PFSK-1 (cell line): Measurements from ENCODE around the gene TMPRSS11A.

Experiments used
- FOXP2 ChIP-seq: optimal IDR thresholded peaks from 2 replicates; pipeline ENCODE3; 2011; ENCODE audit warnings: borderline replicate concordance, control low read depth, inconsistent platforms; ENCODE audit not compliant: insufficient read depth; ENCODE audit errors: extremely low read length, extremely low read depth
- POLR2AphosphoS5 ChIP-seq: IDR thresholded peaks from 2 replicates; pipeline ENCODE4 v1.6.1; 2012; ENCODE audit warnings: low read depth, mild to moderate bottlenecking, control low read depth, low read length, moderate library complexity
- REST ChIP-seq, 2 experiments: IDR thresholded peaks; 2 replicates each; pipeline versions ENCODE4 v1.6.1 to v1.8.0; 2011 to 2012; ENCODE audit warnings: low read depth in 2 of 2, low read length in 2 of 2, control low read depth in 1 of 2, inconsistent platforms in 1 of 2, mild to moderate bottlenecking in 1 of 2, moderate library complexity in 1 of 2; ENCODE audit not compliant: insufficient read depth in 1 of 2
- SIN3A ChIP-seq: IDR thresholded peaks from 2 replicates; pipeline ENCODE4 v1.6.1; 2012; ENCODE audit warnings: mild to moderate bottlenecking, low read length, moderate library complexity, borderline replicate concordance; ENCODE audit not compliant: insufficient read depth
- TAF1 ChIP-seq: IDR thresholded peaks from 2 replicates; pipeline ENCODE4 v1.6.1; 2012; ENCODE audit warnings: low read length, control low read depth, borderline replicate concordance; ENCODE audit not compliant: insufficient read depth

TMPRSS11A gene

GRCh38 chr4:67911638-67912037 is 51.7 kb downstream of the TMPRSS11A start:
- TF ChIP-seq REST (IDR thresholded peaks at IDR 0.05; ENCODE audit: insufficient read depth in 1 of 2, low read depth in 2 of 2, low read length in 2 of 2) (no peak), POLR2AphosphoS5 (no peak), TAF1 (no peak), SIN3A (no peak), FOXP2 (no peak)

GRCh38 chr4:67911141-67911540 is 52.2 kb downstream of the TMPRSS11A start:
- TF ChIP-seq REST (IDR thresholded peaks at IDR 0.05; ENCODE audit: insufficient read depth in 1 of 2, low read depth in 2 of 2, low read length in 2 of 2), result no peak
- TF ChIP-seq SIN3A, result no peak
- TF ChIP-seq TAF1, result no peak
- TF ChIP-seq FOXP2, result no peak
- TF ChIP-seq POLR2AphosphoS5, result no peak

DNA sequence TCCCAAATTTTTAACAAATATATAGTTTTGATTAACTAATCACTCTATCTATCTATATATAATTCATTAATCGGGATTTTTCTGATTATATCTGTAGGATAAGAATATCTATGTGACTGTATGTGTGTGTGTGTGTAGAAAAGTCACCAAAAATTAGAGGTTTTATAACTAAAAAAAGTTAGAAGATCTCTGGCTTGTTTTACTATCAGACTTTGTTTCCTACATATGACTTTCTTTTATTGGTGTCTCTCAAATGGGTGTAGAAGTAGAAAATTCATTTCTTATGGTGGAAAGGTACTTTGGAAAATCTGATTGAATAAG is 52.7 kb downstream of the TMPRSS11A start:
- TF ChIP-seq SIN3A (no peak), FOXP2 (no peak), TAF1 (no peak), REST (IDR thresholded peaks at IDR 0.05; ENCODE audit: insufficient read depth in 1 of 2, low read depth in 2 of 2, low read length in 2 of 2) (no peak), POLR2AphosphoS5 (no peak)

- TF ChIP-seq REST (IDR thresholded peaks at IDR 0.05; ENCODE audit: insufficient read depth in 1 of 2, low read depth in 2 of 2, low read length in 2 of 2) (no peak), FOXP2 (no peak), SIN3A (no peak), TAF1 (no peak), POLR2AphosphoS5 (no peak)
Measured at GRCh38 chr4:67909905-67910584, 53.2 kb downstream of the TMPRSS11A start.
